ENCODE results near the gene ZFP36L1.

The ZFP36L1 gene

GRCh38 chr14:68820999-68821683, 28.3 kb upstream of the ZFP36L1 start:
- Mint-ChIP-seq H3K9me3 (no peaks in the 10 kb centered on the region), H3K4me1 (ENCODE audit: low read depth) (peaks cover 38% of the 10 kb centered on the region), H3K4me3 (no peak overlapping the region), H3K36me3 (ENCODE audit: low read depth) (no peaks in the 10 kb centered on the region), H3K27ac (peak overlapping the region; percentile 70), H3K27me3 (ENCODE audit: low read depth) (no peaks in the 10 kb centered on the region)

GRCh38 chr14:68820536-68820935, 27.7 kb upstream of the ZFP36L1 start:
- Mint-ChIP-seq H3K4me3 (peak overlapping the region; percentile 64), H3K4me1 (ENCODE audit: low read depth) (peaks cover 42% of the 10 kb centered on the region), H3K9me3 (no peaks in the 10 kb centered on the region), H3K36me3 (ENCODE audit: low read depth) (no peaks in the 10 kb centered on the region), H3K27ac (peak overlapping the region; percentile 70), H3K27me3 (ENCODE audit: low read depth) (no peaks in the 10 kb centered on the region)

GRCh38 chr14:68820119-68820518, 27.3 kb upstream of the ZFP36L1 start:
- H3K36me3 Mint-ChIP-seq (ENCODE audit: low read depth) = no peaks in the 10 kb centered on the region
- H3K4me1 Mint-ChIP-seq (ENCODE audit: low read depth) = peaks cover 46% of the 10 kb centered on the region
- peak overlapping the region; percentile 64 for H3K4me3 Mint-ChIP-seq
- H3K27ac Mint-ChIP-seq = peak overlapping the region; percentile 70
- no peaks in the 10 kb centered on the region for H3K27me3 Mint-ChIP-seq (ENCODE audit: low read depth)
- no peaks in the 10 kb centered on the region for H3K9me3 Mint-ChIP-seq

- Mint-ChIP-seq H3K36me3 (ENCODE audit: low read depth) (no peaks in the 10 kb centered on the region), H3K27ac (peak overlapping the region; percentile 52), H3K4me1 (ENCODE audit: low read depth) (peaks cover 53% of the 10 kb centered on the region), H3K9me3 (no peaks in the 10 kb centered on the region), H3K27me3 (ENCODE audit: low read depth) (no peaks in the 10 kb centered on the region), H3K4me3 (no peak overlapping the region)
These were observed 26.4 kb upstream of the ZFP36L1 start for GRCh38 chr14:68819260-68819691.

GRCh38 chr14:68817506-68818212, 24.8 kb upstream of the ZFP36L1 start:
- Mint-ChIP-seq H3K36me3 (ENCODE audit: low read depth) (no peaks in the 10 kb centered on the region), H3K4me1 (ENCODE audit: low read depth) (peaks cover 64% of the 10 kb centered on the region), H3K27me3 (ENCODE audit: low read depth) (no peaks in the 10 kb centered on the region), H3K9me3 (no peaks in the 10 kb centered on the region), H3K4me3 (no peak overlapping the region), H3K27ac (no peak overlapping the region)

GRCh38 chr14:68816943-68817430, 24.1 kb upstream of the ZFP36L1 start:
- Mint-ChIP-seq H3K36me3 (ENCODE audit: low read depth) (no peaks in the 10 kb centered on the region), H3K27ac (peak overlapping the region; percentile 86), H3K9me3 (no peaks in the 10 kb centered on the region), H3K27me3 (ENCODE audit: low read depth) (no peaks in the 10 kb centered on the region), H3K4me1 (ENCODE audit: low read depth) (peaks cover 58% of the 10 kb centered on the region), H3K4me3 (peak overlapping the region; percentile 72)

- Mint-ChIP-seq H3K27ac (peak overlapping the region; percentile 88), H3K9me3 (no peaks in the 10 kb centered on the region), H3K36me3 (ENCODE audit: low read depth) (no peaks in the 10 kb centered on the region), H3K4me3 (peak overlapping the region; percentile 72), H3K27me3 (ENCODE audit: low read depth) (no peaks in the 10 kb centered on the region), H3K4me1 (ENCODE audit: low read depth) (peaks cover 53% of the 10 kb centered on the region)
These were observed 23.5 kb upstream of the ZFP36L1 start for GRCh38 chr14:68816183-68816942.

GRCh38 chr14:68815298-68816182, 22.7 kb upstream of the ZFP36L1 start:
- Mint-ChIP-seq H3K4me3 (peak overlapping the region; percentile 70), H3K4me1 (ENCODE audit: low read depth) (peaks cover 46% of the 10 kb centered on the region), H3K27ac (peak overlapping the region; percentile 88), H3K27me3 (ENCODE audit: low read depth) (no peaks in the 10 kb centered on the region), H3K9me3 (no peaks in the 10 kb centered on the region), H3K36me3 (ENCODE audit: low read depth) (no peaks in the 10 kb centered on the region)

- Mint-ChIP-seq H3K27me3 (ENCODE audit: low read depth) (no peaks in the 10 kb centered on the region), H3K27ac (peak overlapping the region; percentile 88), H3K4me1 (ENCODE audit: low read depth) (peaks cover 40% of the 10 kb centered on the region), H3K4me3 (peak overlapping the region; percentile 70), H3K9me3 (no peaks in the 10 kb centered on the region), H3K36me3 (ENCODE audit: low read depth) (no peaks in the 10 kb centered on the region)
These were observed 21.9 kb upstream of the ZFP36L1 start for GRCh38 chr14:68814539-68815297.

- peak overlapping the region; percentile 88 for H3K27ac Mint-ChIP-seq
- H3K4me1 Mint-ChIP-seq (ENCODE audit: low read depth) = peaks cover 34% of the 10 kb centered on the region
- H3K27me3 Mint-ChIP-seq (ENCODE audit: low read depth) = no peaks in the 10 kb centered on the region
- no peaks in the 10 kb centered on the region for H3K36me3 Mint-ChIP-seq (ENCODE audit: low read depth)
- H3K9me3 Mint-ChIP-seq = no peaks in the 10 kb centered on the region
- peak overlapping the region; percentile 70 for H3K4me3 Mint-ChIP-seq
These were observed 21.3 kb upstream of the ZFP36L1 start for GRCh38 chr14:68814238-68814538.

GRCh38 chr14:68813318-68813838, 20.5 kb upstream of the ZFP36L1 start:
- no peaks in the 10 kb centered on the region for H3K9me3 Mint-ChIP-seq
- H3K27ac Mint-ChIP-seq = no peak overlapping the region
- H3K4me3 Mint-ChIP-seq = peak overlapping the region; percentile 25
- peaks cover 2% of the 10 kb centered on the region for H3K36me3 Mint-ChIP-seq (ENCODE audit: low read depth)
- H3K27me3 Mint-ChIP-seq (ENCODE audit: low read depth) = no peaks in the 10 kb centered on the region
- peaks cover 34% of the 10 kb centered on the region for H3K4me1 Mint-ChIP-seq (ENCODE audit: low read depth)

GRCh38 chr14:68811171-68811570, 18.3 kb upstream of the ZFP36L1 start:
- Mint-ChIP-seq H3K4me3 (no peak overlapping the region), H3K9me3 (no peaks in the 10 kb centered on the region), H3K27ac (no peak overlapping the region), H3K4me1 (ENCODE audit: low read depth) (peaks cover 34% of the 10 kb centered on the region), H3K36me3 (ENCODE audit: low read depth) (peaks cover 2% of the 10 kb centered on the region), H3K27me3 (ENCODE audit: low read depth) (no peaks in the 10 kb centered on the region)
